ENCODE measurements around the gene UGT1A4.

Gene UGT1A4

DNA sequence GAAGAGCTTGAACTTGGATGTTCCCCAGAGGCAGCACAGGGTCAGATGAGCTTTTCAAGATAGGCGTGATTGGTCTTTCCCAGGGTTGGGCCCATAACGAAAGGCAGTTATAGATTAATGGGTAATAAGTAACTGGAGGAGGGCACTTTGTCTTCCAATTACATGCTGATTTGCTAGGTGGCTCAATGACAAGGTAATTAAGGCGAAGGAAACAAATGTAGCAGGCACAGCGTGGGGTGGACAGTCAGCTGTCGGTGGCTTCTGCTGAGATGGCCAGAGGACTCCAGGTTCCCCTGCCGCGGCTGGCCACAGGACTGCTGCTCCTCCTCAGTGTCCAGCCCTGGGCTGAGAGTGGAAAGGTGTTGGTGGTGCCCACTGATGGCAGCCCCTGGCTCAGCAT is at the start of gene UGT1A4:
UGT1A4 (plus strand) TSS at position 185 of the 400 bp plus-strand sequence; CDS start at position 270, 85 bp downstream.
- DNase-seq (ENCODE audit: low read depth, low spot score) = no peak

GRCh38 chr2:233671290-233672161 is 47.0 kb upstream of the UGT1A4 start, which contains the start of gene UGT1A9:
UGT1A9 (plus strand) TSS chr2:233671898; CDS start chr2:233671935, 37 bp downstream.
- DNase-seq (ENCODE audit: low read depth, low spot score) = no peak

DNA sequence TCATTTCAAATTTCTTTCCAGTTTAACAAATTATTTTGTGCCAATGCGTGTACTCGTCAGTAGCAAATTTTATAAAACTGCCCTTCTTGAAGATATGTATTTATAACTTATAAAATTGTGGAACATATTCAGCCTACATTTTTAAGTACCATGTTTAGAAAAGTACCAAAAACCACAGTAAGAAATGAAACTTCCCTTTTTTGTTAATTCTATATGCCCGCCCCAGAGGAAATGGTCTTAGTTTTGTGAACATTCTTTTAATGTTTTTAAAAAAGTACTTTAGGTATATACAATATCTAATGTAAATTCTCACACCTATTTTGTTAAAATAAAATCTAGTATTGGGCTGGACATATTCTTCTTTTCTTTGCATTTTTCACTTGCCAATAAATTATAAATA is 45.6 kb upstream of the UGT1A4 start:
- DNase-seq (ENCODE audit: low read depth, low spot score) = no peak

DNA sequence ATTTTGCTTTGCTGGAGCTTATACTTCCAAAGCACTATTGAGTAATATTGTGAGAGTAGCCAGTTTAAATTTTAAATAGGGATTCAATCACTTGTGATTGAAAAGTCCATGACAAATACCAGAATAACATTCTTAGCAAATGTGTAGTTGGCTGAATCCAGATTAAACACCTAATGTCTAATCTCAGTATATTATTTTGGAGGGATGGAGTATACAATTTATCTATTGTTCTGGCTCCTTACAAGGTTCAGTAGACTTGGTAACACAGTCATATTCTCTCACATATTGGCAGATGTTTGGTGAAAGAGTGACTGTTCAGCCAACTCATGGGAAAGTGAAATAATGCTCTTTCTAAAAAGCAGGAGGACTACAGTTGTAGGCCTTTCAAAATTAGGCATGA is 44.6 kb upstream of the UGT1A4 start:
- DNase-seq (ENCODE audit: low read depth, low spot score) = no peak

GRCh38 chr2:233674314-233674713 is 44.2 kb upstream of the UGT1A4 start:
- no peak for DNase-seq (ENCODE audit: low read depth, low spot score)

DNA sequence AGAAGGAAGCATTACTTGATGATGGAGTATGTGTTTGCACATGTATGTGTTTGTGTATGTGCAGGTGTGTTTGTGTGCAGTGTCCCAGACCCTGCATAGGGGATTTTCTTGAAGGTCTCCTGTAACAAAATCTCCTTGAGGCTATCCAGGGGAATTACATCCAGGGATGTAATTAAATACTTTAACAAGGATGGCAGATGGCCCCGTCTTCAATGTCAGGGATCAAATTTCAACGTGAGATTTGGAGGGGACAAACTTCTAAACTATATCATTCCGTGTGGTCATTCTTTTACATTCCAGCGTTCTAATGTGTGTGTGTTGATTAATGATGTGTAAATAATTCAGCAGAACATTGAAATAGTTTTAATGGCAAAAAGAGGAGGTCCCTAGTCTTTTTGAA is 43.5 kb upstream of the UGT1A4 start:
- no peak for DNase-seq (ENCODE audit: low read depth, low spot score)

GRCh38 chr2:233676046-233676445 is 42.5 kb upstream of the UGT1A4 start:
- DNase-seq (ENCODE audit: low read depth, low spot score) = no peak

DNA sequence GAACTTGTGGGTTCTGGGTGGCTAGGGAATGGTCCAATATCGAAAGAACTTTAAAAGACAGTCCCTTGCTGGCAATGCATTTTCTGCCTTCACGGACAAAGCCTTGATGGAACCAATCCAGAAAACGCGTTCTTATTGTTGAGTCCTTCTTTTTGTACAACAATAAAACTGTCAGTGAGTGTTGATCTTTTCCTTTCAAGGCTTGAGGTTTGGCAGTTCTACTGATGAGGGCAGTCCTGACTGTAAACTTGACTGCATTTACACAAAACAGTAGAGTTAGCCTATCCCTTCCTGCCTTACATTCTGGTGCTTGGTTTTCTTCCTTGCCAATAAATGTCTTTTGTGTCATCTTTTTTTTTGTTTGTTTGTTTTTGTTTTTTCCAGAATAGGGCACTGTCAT is 39.3 kb upstream of the UGT1A4 start:
- no peak for DNase-seq (ENCODE audit: low read depth, low spot score)

DNA sequence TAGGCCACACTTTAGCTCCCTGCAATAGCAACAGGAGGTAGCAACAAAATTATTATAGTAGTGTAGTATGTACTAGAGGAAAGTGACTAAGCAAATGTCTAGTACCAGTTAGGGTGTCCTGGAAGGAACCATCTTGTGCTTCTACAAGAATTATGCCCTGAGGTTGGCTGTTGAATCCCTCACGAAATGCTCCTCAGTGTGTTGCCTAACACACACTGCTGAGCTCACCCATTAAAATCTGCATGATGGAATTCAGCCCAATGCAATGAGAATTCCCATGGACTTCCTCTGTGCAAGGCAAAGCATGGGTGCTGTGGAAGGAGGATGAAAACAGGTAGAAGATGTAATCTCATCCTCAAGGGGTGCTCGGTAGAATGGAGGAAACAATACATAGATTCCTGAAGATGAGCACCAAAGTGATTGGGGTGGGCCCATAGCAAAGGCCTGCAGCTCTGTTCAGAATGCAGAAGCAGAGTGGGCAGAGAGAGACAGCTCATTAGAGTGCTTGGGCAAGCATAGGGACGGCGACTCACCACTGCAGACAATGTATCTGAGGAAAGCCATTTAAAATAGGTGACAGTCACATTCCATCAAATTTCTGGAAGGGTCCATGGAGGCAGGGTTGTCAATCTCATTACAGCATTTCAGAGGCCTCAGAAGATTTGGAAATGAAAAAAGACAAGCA is 38.0 kb upstream of the UGT1A4 start:
- no peak for DNase-seq (ENCODE audit: low read depth, low spot score)

GRCh38 chr2:233681521-233682099 is 36.9 kb upstream of the UGT1A4 start, which contains the start of gene UGT1A7:
UGT1A7 (plus strand) TSS chr2:233681901; CDS start chr2:233681938, 37 bp downstream.
- no peak for DNase-seq (ENCODE audit: low read depth, low spot score)

GRCh38 chr2:233684640-233685039 is 33.9 kb upstream of the UGT1A4 start:
- DNase-seq (ENCODE audit: low read depth, low spot score) = no peak

DNA sequence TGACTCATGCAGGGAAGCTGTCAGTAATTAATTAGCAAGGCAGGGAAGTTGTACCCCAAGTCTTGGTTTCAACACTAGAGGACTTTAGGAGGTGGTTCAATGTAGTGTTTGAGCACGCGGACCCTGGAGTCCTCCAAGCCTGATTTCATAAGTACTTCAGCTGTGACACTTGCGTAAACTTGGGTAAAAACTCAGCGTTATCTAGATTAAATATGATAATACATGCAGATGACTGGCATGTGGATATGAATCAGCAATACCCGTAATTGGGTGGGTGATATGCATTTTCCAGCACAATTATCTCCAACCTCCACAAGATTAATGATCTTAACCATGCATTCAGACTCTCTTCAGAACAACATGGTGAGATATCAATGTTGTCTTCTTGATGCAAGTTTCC is 31.6 kb upstream of the UGT1A4 start:
- no peak for DNase-seq (ENCODE audit: low read depth, low spot score)

DNA sequence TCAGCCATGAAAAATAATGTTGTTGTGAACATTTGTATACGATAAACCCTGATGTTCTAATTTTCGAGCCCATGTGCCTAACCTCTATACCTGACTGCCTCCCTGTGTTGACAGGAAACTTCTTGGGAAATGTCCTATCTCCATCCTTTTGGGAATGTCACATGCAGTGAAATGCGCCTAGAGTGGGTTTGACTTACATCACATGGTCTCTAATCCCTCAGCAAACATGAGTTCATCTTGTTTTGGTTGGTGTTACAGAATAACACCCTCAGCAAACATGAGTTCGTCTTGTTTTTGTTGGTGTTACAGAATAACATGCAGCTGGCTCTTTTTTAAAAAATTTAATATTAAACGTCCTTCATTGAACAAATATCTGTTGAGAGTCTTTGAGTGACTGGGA is 30.2 kb upstream of the UGT1A4 start:
- DNase-seq (ENCODE audit: low read depth, low spot score) = no peak

GRCh38 chr2:233689031-233689430 is 29.5 kb upstream of the UGT1A4 start:
- DNase-seq (ENCODE audit: low read depth, low spot score) = no peak

- no peak for DNase-seq (ENCODE audit: low read depth, low spot score)
Observed at GRCh38 chr2:233689501-233689900, 29.0 kb upstream of the UGT1A4 start.

DNA sequence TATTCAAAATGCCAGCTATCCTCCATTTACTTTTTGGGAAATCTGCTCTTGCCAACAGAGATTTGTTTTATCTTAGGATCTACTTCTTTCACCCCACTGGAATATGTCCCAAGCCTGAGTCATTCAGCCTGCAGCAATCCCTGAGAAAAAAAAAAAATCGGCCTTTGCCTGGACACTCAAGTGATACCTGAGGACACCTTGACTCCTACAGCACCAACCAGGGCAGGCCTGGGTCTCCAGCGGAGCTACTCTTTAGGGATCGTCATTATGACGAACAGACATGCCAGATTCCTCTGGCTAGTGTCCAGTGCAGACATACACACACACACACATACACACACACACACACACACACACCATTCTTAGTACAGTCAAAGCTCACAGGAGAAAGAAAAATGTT is 28.1 kb upstream of the UGT1A4 start:
- no peak for DNase-seq (ENCODE audit: low read depth, low spot score)

GRCh38 chr2:233691443-233692433 is 26.8 kb upstream of the UGT1A4 start:
- DNase-seq (ENCODE audit: low read depth, low spot score) = no peak

- no peak for DNase-seq (ENCODE audit: low read depth, low spot score)
Observed at GRCh38 chr2:233692648-233693047, 25.9 kb upstream of the UGT1A4 start, which contains the start of gene UGT1A6. UGT1A6 (plus strand) TSS chr2:233692890; CDS start chr2:233693005, 115 bp downstream.

DNA sequence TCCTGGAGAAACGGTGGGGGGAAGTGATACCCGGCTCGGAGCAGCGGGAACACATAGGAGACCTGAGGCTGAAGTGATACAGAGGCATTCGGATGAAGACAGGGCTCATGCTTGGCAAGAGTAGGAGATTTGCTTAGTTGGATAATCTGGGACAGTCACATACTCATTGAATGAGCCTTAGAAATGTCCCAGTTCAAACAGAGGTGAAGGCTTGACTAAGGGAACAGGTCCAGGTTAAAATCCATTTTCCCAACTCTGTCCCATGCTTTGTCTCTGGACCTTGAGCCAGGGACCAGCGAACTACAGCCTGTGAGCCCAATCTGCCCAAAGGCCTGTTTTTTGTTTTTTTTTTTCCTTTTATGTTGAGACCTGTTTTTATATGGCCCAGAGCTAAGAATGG is 24.6 kb upstream of the UGT1A4 start:
- DNase-seq (ENCODE audit: low read depth, low spot score) = no peak

DNA sequence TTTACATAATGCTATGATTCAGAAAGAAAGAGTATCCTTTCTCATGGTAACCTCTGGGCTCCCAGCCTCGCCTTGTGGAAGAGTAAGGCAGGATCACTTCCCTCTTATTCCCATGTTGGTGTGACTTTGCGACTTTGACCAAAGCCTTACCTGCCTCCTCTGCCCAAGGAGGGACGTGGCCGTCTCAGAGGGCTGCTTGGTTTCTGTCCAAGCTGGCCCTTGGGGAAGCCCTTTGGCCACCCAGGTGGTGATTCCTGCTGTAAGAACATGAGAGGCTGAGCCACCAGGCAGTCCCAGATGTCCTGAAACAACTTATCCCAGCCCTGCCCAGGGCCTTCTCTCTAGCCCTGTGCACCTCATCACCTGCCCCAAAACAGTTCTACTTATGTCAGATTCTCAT is 19.8 kb upstream of the UGT1A4 start:
- DNase-seq (ENCODE audit: low read depth, low spot score) = no peak

GRCh38 chr2:233699424-233700027 is 19.0 kb upstream of the UGT1A4 start:
- DNase-seq (ENCODE audit: low read depth, low spot score) = no peak
